Peyer's patch (tissue), 4 donors: ENCODE measurements around the gene DYNC2LI1. TPM values are rescaled to one million over a fixed set of nuclear protein-coding genes. Genes with fewer than 3 reads are reported as not detected.

Source experiments
- DNase-seq, 3 donors: peaks; one replicate each; pipeline ENCODE4 v3.0.0-alpha.2; 2017 to 2019
- H3K27ac ChIP-seq, 4 donors: fragments of 200-600 bp; sonication (generic); one replicate each; pipeline ENCODE4 v1.5.1; 2016 to 2019
- H3K27me3 ChIP-seq, 2 donors: fragments of 200-600 bp; sonication (generic); one replicate each; pipeline ENCODE4 v1.5.1; 2019
- H3K36me3 ChIP-seq, 3 donors: fragments of 200-600 bp; sonication (generic); one replicate each; pipeline ENCODE4 v1.5.1; 2016 to 2019
- H3K4me1 ChIP-seq, 4 donors: fragments of 200-600 bp; sonication (generic); one replicate each; pipeline ENCODE4 v1.5.1; 2016 to 2019
- H3K4me3 ChIP-seq, 4 donors: fragments of 200-600 bp; sonication (generic); 1 replicate in 3 of 4; 2 replicates in 1 of 4; pipeline ENCODE4 v1.5.1; 2016 to 2019; ENCODE audit warnings: mild to moderate bottlenecking in 1 of 4
- H3K9me3 ChIP-seq, 4 donors: fragments of 200-600 bp; sonication (generic); one replicate each; pipeline ENCODE4 v1.5.1; 2016 to 2019; ENCODE audit warnings: mild to moderate bottlenecking in 1 of 4
- POLR2A ChIP-seq, 2 donors: fragments of 450-650 bp; IDR thresholded peaks; one replicate each; pipeline ENCODE4 v1.5.1; 2017; ENCODE audit warnings: antibody characterized with exemption in 2 of 2, mild to moderate bottlenecking in 2 of 2, moderate library complexity in 2 of 2
- total RNA-seq, 4 donors: library from RNA; depleted of rRNA; stranded (reverse); fragments of >200 nt; gene quantifications; one replicate each; pipeline ENCODE4 v1.1.0, GENCODE V29; 2016
- TF ChIP-seq, protein P1 (sequence below), 6 experiments: fragments of 450-650 bp in 4 of 6; fragments of 200-600 bp in 2 of 6; sonication (generic) in 1 of 6; IDR thresholded peaks; one replicate each; pipeline ENCODE4 v1.5.1; 2017 to 2019; ENCODE audit warnings: antibody characterized with exemption in 6 of 6, mild to moderate bottlenecking in 3 of 6, moderate library complexity in 1 of 6

Gene DYNC2LI1
- total RNA-seq, 4 donors from 2014 or later, result 21.5 to 41.3 (median 27.9) TPM

DNA sequence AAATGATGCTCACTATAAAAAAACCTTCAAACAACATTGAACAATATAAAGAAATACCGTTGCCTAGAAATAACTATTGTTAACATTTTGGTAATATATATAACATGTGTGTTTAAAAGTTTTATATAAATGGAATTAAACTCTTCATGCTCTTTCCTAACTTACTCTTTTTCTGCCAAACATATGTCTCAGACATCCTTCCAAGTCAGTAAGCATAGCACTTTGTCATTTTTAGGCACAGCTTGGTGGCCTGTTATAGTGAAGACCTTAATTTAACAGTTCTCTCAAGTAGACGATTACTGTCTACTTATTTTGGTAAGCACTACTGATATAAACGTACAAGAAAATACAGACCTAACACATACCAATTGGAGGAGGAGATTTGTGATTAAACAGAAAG, 40.9 kb downstream of the DYNC2LI1 start:
- Histone ChIP-seq H3K27me3 (no peaks in the 10 kb centered on the region), H3K9me3 (no peaks in the 10 kb centered on the region), H3K4me1 (peaks cover 0 to 15% (median 0%) of the 10 kb centered on the region in 4 donors), H3K4me3 (no peak overlapping the region), H3K27ac (no peak overlapping the region), H3K36me3 (peaks cover 0 to 9% (median 0%) of the 10 kb centered on the region in 3 donors)
- TF ChIP-seq POLR2A (IDR thresholded peaks at IDR 0.05), result no peak
- TF ChIP-seq, protein P1, sequence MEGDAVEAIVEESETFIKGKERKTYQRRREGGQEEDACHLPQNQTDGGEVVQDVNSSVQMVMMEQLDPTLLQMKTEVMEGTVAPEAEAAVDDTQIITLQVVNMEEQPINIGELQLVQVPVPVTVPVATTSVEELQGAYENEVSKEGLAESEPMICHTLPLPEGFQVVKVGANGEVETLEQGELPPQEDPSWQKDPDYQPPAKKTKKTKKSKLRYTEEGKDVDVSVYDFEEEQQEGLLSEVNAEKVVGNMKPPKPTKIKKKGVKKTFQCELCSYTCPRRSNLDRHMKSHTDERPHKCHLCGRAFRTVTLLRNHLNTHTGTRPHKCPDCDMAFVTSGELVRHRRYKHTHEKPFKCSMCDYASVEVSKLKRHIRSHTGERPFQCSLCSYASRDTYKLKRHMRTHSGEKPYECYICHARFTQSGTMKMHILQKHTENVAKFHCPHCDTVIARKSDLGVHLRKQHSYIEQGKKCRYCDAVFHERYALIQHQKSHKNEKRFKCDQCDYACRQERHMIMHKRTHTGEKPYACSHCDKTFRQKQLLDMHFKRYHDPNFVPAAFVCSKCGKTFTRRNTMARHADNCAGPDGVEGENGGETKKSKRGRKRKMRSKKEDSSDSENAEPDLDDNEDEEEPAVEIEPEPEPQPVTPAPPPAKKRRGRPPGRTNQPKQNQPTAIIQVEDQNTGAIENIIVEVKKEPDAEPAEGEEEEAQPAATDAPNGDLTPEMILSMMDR (IDR thresholded peaks at IDR 0.05), result no peak
- DNase-seq, result no peak

DNA sequence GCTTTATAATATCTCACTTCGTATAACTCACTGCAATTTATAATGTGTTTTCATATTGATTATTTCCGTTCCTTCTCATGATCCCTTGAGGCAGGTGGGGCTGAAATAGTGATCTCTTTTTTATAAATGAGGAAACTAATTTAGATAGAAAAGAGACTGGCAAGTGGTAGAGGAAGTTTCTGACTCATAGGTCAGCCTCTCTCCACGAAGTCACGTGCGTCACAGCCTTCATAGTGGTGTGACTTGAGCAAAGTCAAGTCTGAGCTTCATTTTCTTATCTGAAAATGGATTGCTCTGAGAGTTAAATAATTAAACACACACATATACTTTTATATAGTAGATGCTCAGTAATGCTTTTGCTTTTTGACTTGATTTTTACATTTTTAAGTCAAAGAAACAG, 44.9 kb downstream of the DYNC2LI1 start:
- peak in 2 of 3 donors; percentile 79 to 90 for DNase-seq
- TF ChIP-seq POLR2A (IDR thresholded peaks at IDR 0.05), result peak in 1 of 2 donors; percentile 39
- TF ChIP-seq, protein P1 (IDR thresholded peaks at IDR 0.05), result no peak
- Histone ChIP-seq H3K36me3 (no peaks in the 10 kb centered on the region), H3K4me3 (no peak overlapping the region), H3K27me3 (no peaks in the 10 kb centered on the region), H3K4me1 (peaks cover 0 to 21% (median 0%) of the 10 kb centered on the region in 4 donors), H3K27ac (peak overlapping the region in 3 of 4 donors; percentile 33 to 83 (median 70)), H3K9me3 (no peaks in the 10 kb centered on the region)

DNA sequence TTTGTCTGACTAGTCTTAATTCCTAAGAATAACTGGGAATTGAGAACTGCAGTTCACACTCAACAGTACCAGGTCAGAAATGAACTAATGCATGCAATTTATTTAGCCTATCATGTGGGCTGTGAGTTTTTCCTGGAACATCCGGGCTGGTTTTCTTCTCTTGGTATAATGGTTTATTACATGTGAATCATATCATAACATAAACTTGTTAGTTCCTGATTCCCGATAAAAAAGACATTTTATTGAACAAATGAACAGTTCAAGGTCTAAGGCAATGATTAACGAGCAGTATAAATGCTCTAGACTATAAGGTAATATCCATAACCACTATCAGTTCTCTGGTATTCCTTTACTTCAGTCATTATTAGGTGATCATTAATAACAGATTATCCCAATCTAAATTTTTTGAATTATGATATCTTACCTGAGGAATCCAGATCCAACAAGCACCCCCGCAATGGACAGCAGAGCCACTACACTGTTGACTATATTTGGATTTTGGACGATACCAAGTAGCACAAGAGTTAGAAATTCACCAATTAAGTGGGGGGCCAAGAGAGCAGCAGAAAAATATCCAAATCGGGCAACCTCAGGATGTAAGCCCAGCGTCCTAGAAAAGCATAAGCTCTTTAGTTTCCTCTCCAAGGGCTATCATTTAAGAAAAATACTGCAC, 45.8 kb downstream of the DYNC2LI1 start:
- DNase-seq, result no peak
- Histone ChIP-seq H3K27ac (peak overlapping the region in 3 of 4 donors; percentile 33 to 83 (median 70)), H3K9me3 (no peaks in the 10 kb centered on the region), H3K36me3 (no peaks in the 10 kb centered on the region), H3K4me1 (peaks cover 0 to 21% (median 0%) of the 10 kb centered on the region in 4 donors), H3K27me3 (no peaks in the 10 kb centered on the region), H3K4me3 (no peak overlapping the region)
- no peak for TF ChIP-seq POLR2A (IDR thresholded peaks at IDR 0.05)
- TF ChIP-seq, protein P1 (IDR thresholded peaks at IDR 0.05), result no peak

DNA sequence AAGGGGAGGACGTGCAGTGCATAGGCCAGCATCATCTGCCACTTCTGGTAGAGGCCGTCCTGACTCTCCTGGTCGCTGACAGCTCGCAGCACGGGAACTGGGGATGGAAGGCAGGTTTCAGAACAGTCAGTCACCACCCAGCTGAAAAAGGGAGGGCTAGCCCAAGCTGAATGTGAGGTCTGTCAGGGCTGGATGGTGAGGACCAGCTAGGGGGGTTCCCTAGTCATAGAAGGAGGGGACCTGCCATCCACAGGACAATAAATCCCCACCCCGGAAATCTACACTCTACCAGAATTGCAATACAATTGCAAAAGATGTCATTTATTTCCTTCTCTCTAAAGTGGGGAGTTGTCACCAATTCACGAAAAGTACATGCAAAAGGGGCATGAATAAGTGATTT, 49.0 kb downstream of the DYNC2LI1 start:
- H3K4me1 ChIP-seq, result peaks cover 0 to 21% (median 0%) of the 10 kb centered on the region in 4 donors
- H3K36me3 ChIP-seq, result no peaks in the 10 kb centered on the region
- H3K27me3 ChIP-seq, result no peaks in the 10 kb centered on the region
- no peak for DNase-seq
- no peak overlapping the region for H3K4me3 ChIP-seq
- H3K27ac ChIP-seq, result no peak overlapping the region
- TF ChIP-seq, protein P1 (IDR thresholded peaks at IDR 0.05), result no peak
- TF ChIP-seq POLR2A (IDR thresholded peaks at IDR 0.05), result no peak
- H3K9me3 ChIP-seq, result no peaks in the 10 kb centered on the region

DNA sequence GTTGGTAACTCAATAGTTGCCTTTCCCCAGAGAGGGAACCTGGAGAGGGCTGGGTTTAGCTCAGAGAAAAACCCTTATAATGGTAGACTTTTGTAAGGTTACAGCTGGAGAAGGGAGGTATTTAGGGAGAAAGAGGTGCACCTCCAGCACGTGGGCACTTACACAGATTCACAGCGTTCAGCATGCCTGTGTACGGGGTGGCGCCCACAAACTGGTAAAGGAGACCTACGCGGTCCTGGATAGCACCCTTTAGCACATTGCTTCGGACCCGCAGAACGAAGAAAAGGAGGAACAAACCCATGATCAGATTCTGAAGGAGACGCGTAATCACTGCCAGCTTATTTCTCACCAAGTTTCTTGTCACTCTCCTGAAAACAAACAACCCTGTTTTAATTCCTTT, 49.9 kb downstream of the DYNC2LI1 start:
- Histone ChIP-seq H3K9me3 (no peaks in the 10 kb centered on the region), H3K36me3 (no peaks in the 10 kb centered on the region), H3K4me1 (peaks cover 0 to 14% (median 0%) of the 10 kb centered on the region in 4 donors), H3K4me3 (no peak overlapping the region), H3K27ac (no peak overlapping the region), H3K27me3 (no peaks in the 10 kb centered on the region)
- no peak for DNase-seq
- TF ChIP-seq, protein P1 (IDR thresholded peaks at IDR 0.05), result no peak
- no peak for TF ChIP-seq POLR2A (IDR thresholded peaks at IDR 0.05)
